ENCODE results near the gene ADRA1B.
"Not testable (repeated sequence)": the region's sequence is repeated elsewhere in the genome, so short reads cannot be mapped to it uniquely, and the experiment has no call there.

Gene ADRA1B

GRCh38 chr5:159976921-159977320 is 60.6 kb downstream of the ADRA1B start:
- intact Hi-C loops (cut with micrococcal nuclease) = no loop called here

GRCh38 chr5:159978358-159978757 is 62.1 kb downstream of the ADRA1B start:
- no peaks in the 10 kb centered on the region for H3K9me3 Mint-ChIP-seq
- H3K36me3 Mint-ChIP-seq (ENCODE audit: low read depth) = no peaks in the 10 kb centered on the region
- peaks cover under 1% of the 10 kb centered on the region for H3K4me1 Mint-ChIP-seq (ENCODE audit: low read depth)
- peaks cover 47% of the 10 kb centered on the region for H3K27me3 Mint-ChIP-seq
- no peak overlapping the region for H3K27ac Mint-ChIP-seq
- intact Hi-C loops (cut with micrococcal nuclease) = no loop called here
- no peak overlapping the region for H3K4me3 Mint-ChIP-seq

More at GRCh38 chr5:159976921-159977320, 60.6 kb downstream of the ADRA1B start:
- H3K27ac Mint-ChIP-seq = no peak overlapping the region
- no peaks in the 10 kb centered on the region for H3K36me3 Mint-ChIP-seq (ENCODE audit: low read depth)
- H3K9me3 Mint-ChIP-seq = no peaks in the 10 kb centered on the region
- peaks cover 50% of the 10 kb centered on the region for H3K27me3 Mint-ChIP-seq
- peaks cover 9% of the 10 kb centered on the region for H3K4me1 Mint-ChIP-seq (ENCODE audit: low read depth)
- H3K4me3 Mint-ChIP-seq = no peak overlapping the region

GRCh38 chr5:159982421-159983173 is 66.3 kb downstream of the ADRA1B start:
- Mint-ChIP-seq H3K27me3 (peaks cover 51% of the 10 kb centered on the region), H3K36me3 (ENCODE audit: low read depth) (no peaks in the 10 kb centered on the region)

GRCh38 chr5:159987031-159987674 is 70.9 kb downstream of the ADRA1B start:
- Mint-ChIP-seq H3K4me3 (peak overlapping the region; percentile 66), H3K9me3 (no peaks in the 10 kb centered on the region), H3K27me3 (peaks cover 55% of the 10 kb centered on the region), H3K36me3 (ENCODE audit: low read depth) (no peaks in the 10 kb centered on the region), H3K4me1 (ENCODE audit: low read depth) (no peaks in the 10 kb centered on the region), H3K27ac (no peak overlapping the region)
- intact Hi-C loops (cut with micrococcal nuclease) = no loop called here

More at GRCh38 chr5:159982421-159983173, 66.3 kb downstream of the ADRA1B start:
- H3K4me3 Mint-ChIP-seq = no peak overlapping the region
- no peaks in the 10 kb centered on the region for H3K4me1 Mint-ChIP-seq (ENCODE audit: low read depth)
- H3K27ac Mint-ChIP-seq = no peak overlapping the region
- intact Hi-C loops (cut with micrococcal nuclease) = no loop called here
- no peaks in the 10 kb centered on the region for H3K9me3 Mint-ChIP-seq

- Mint-ChIP-seq H3K4me1 (ENCODE audit: low read depth) (no peaks in the 10 kb centered on the region), H3K4me3 (no peak overlapping the region), H3K27me3 (peaks cover 38% of the 10 kb centered on the region), H3K27ac (no peak overlapping the region), H3K36me3 (ENCODE audit: low read depth) (no peaks in the 10 kb centered on the region), H3K9me3 (peaks cover 11% of the 10 kb centered on the region)
- intact Hi-C loops (cut with micrococcal nuclease) = loop anchor here (10.0 kb wide), 1 partner anchor 706 kb away; no protein-coding TSS in a partner anchor
These were observed 74.2 kb downstream of the ADRA1B start for GRCh38 chr5:159990506-159990905.

GRCh38 chr5:159992566-159992965 is 76.3 kb downstream of the ADRA1B start:
- intact Hi-C loops (cut with micrococcal nuclease) = loop anchor here (10.0 kb wide), 1 partner anchor 708 kb away; no protein-coding TSS in a partner anchor
- no peaks in the 10 kb centered on the region for H3K4me1 Mint-ChIP-seq (ENCODE audit: low read depth)
- no peak overlapping the region for H3K27ac Mint-ChIP-seq
- peaks cover 11% of the 10 kb centered on the region for H3K9me3 Mint-ChIP-seq
- H3K4me3 Mint-ChIP-seq = no peak overlapping the region
- peaks cover 24% of the 10 kb centered on the region for H3K27me3 Mint-ChIP-seq
- H3K36me3 Mint-ChIP-seq (ENCODE audit: low read depth) = no peaks in the 10 kb centered on the region

- intact Hi-C loops (cut with micrococcal nuclease) = loop anchor here (10.0 kb wide), 1 partner anchor 708 kb away; no protein-coding TSS in a partner anchor
- H3K9me3 Mint-ChIP-seq = peaks cover 11% of the 10 kb centered on the region
- no peak overlapping the region for H3K27ac Mint-ChIP-seq
- H3K4me3 Mint-ChIP-seq = no peak overlapping the region
- H3K36me3 Mint-ChIP-seq (ENCODE audit: low read depth) = no peaks in the 10 kb centered on the region
- H3K4me1 Mint-ChIP-seq (ENCODE audit: low read depth) = no peaks in the 10 kb centered on the region
- H3K27me3 Mint-ChIP-seq = peaks cover 21% of the 10 kb centered on the region
These were observed 76.9 kb downstream of the ADRA1B start for GRCh38 chr5:159993194-159993593.

- no peak overlapping the region for H3K27ac Mint-ChIP-seq
These were observed 79.6 kb downstream of the ADRA1B start for GRCh38 chr5:159995907-159996306.

GRCh38 chr5:160001457-160001856 is 85.2 kb downstream of the ADRA1B start:
- intact Hi-C loops (cut with micrococcal nuclease) = no loop called here
- H3K9me3 Mint-ChIP-seq = no peaks in the 10 kb centered on the region
- H3K4me1 Mint-ChIP-seq (ENCODE audit: low read depth) = no peaks in the 10 kb centered on the region
- no peaks in the 10 kb centered on the region for H3K36me3 Mint-ChIP-seq (ENCODE audit: low read depth)
- H3K27ac Mint-ChIP-seq = no peak overlapping the region
- H3K4me3 Mint-ChIP-seq = no peak overlapping the region
- peaks cover 33% of the 10 kb centered on the region for H3K27me3 Mint-ChIP-seq

More at GRCh38 chr5:159995907-159996306, 79.6 kb downstream of the ADRA1B start:
- intact Hi-C loops (cut with micrococcal nuclease) = loop anchor here (10.0 kb wide), 1 partner anchor 711 kb away; no protein-coding TSS in a partner anchor
- Mint-ChIP-seq H3K4me3 (no peak overlapping the region), H3K36me3 (ENCODE audit: low read depth) (no peaks in the 10 kb centered on the region), H3K4me1 (ENCODE audit: low read depth) (no peaks in the 10 kb centered on the region), H3K9me3 (peaks cover 11% of the 10 kb centered on the region), H3K27me3 (peaks cover 21% of the 10 kb centered on the region)

GRCh38 chr5:160007514-160007913 is 91.2 kb downstream of the ADRA1B start:
- Mint-ChIP-seq H3K27ac (no peak overlapping the region), H3K4me1 (ENCODE audit: low read depth) (peaks cover 23% of the 10 kb centered on the region), H3K27me3 (peaks cover 6% of the 10 kb centered on the region), H3K9me3 (no peaks in the 10 kb centered on the region), H3K4me3 (no peak overlapping the region), H3K36me3 (ENCODE audit: low read depth) (peaks cover 30% of the 10 kb centered on the region)
- intact Hi-C loops (cut with micrococcal nuclease) = no loop called here

- intact Hi-C loops (cut with micrococcal nuclease); H3K27me3 Mint-ChIP-seq; H3K4me3 Mint-ChIP-seq; H3K9me3 Mint-ChIP-seq: not testable (repeated sequence)
- H3K27ac Mint-ChIP-seq = peak overlapping the region; percentile 97
- peaks cover 23% of the 10 kb centered on the region for H3K4me1 Mint-ChIP-seq (ENCODE audit: low read depth)
- peaks cover 40% of the 10 kb centered on the region for H3K36me3 Mint-ChIP-seq (ENCODE audit: low read depth)
These were observed 92.2 kb downstream of the ADRA1B start for GRCh38 chr5:160008529-160008876.

GRCh38 chr5:160008877-160009590 is 92.8 kb downstream of the ADRA1B start, which contains the start of gene TTC1:
TSS of gene TTC1 (plus strand) at chr5:160009139. CDS start at chr5:160010529, 1,390 bp downstream.
- Mint-ChIP-seq H3K27ac (peak within 1 kb of the TSS; percentile 97), H3K4me3 (peak within 1 kb of the TSS; percentile 98), H3K27me3 (peaks cover 2% of the 10 kb centered on the region), H3K4me1 (ENCODE audit: low read depth) (peaks cover 23% of the 10 kb centered on the region), H3K9me3 (no peaks in the 10 kb centered on the region), H3K36me3 (ENCODE audit: low read depth) (peaks cover 40% of the 10 kb centered on the region)
- intact Hi-C loops (cut with micrococcal nuclease) = no loop called here

- peak overlapping the region; percentile 98 for H3K4me3 Mint-ChIP-seq
- intact Hi-C loops (cut with micrococcal nuclease) = no loop called here
- H3K27me3 Mint-ChIP-seq = peaks cover 2% of the 10 kb centered on the region
- H3K9me3 Mint-ChIP-seq = no peaks in the 10 kb centered on the region
- peaks cover 23% of the 10 kb centered on the region for H3K4me1 Mint-ChIP-seq (ENCODE audit: low read depth)
- H3K36me3 Mint-ChIP-seq (ENCODE audit: low read depth) = peaks cover 40% of the 10 kb centered on the region
- peak overlapping the region; percentile 97 for H3K27ac Mint-ChIP-seq
These were observed 93.3 kb downstream of the ADRA1B start for GRCh38 chr5:160009591-160009989.

- peaks cover 23% of the 10 kb centered on the region for H3K4me1 Mint-ChIP-seq (ENCODE audit: low read depth)
- H3K27me3 Mint-ChIP-seq = peaks cover 2% of the 10 kb centered on the region
- H3K27ac Mint-ChIP-seq = no peak overlapping the region
- no peak overlapping the region for H3K4me3 Mint-ChIP-seq
- intact Hi-C loops (cut with micrococcal nuclease) = no loop called here
- H3K36me3 Mint-ChIP-seq (ENCODE audit: low read depth) = peaks cover 49% of the 10 kb centered on the region
- no peaks in the 10 kb centered on the region for H3K9me3 Mint-ChIP-seq
These were observed 95.2 kb downstream of the ADRA1B start for GRCh38 chr5:160011471-160011870.
